K562 (cell line): ENCODE results near the gene FEN1. TPM values are rescaled to one million over a fixed set of nuclear protein-coding genes. Genes with fewer than 3 reads are reported as not detected.
A peak's percentile ranks its signal among the peaks of the same experiment; 100 is the strongest.

Experiments
- ATAC-seq: fragments of 200-7000 bp; cut with Tn5 transposase; 3 replicates; pipeline ENCODE4 v1.9.1; 2020; ENCODE audit warnings: moderate library complexity
- BruUV-seq: library from RNA; stranded (reverse); fragments of 400-500 nt; replicated peaks from 2 replicates; lab custom pipeline; 2021; lab: Mats Ljungman, UMichigan
- CTCF ChIA-PET: fragments of 300-600 bp; formaldehyde crosslinking; extraction: SDS; loops from one replicate; lab custom pipeline; 2021; ENCODE audit warnings: low intra/inter-chr PET ratio; lab: Yijun Ruan, JAX
- POLR2A ChIA-PET: fragments of 300-600, 350-650 bp; sonication (Branson Sonifier 250); formaldehyde crosslinking; extraction: SDS; loops from one replicate; lab custom pipeline; 2021; ENCODE audit warnings: antibody characterized with exemption, inconsistent platforms; lab: Yijun Ruan, JAX
- DNase-seq, 4 experiments: peaks; one replicate each; pipeline versions ENCODE4 v3.0.0 to v3.0.0-alpha.2; 2011 to 2018; ENCODE audit warnings: low spot score in 3 of 4, mixed read lengths in 3 of 4; ENCODE audit errors: extremely low read depth in 1 of 4
- FAIRE-seq: peaks from 2 replicates; lab custom pipeline; 2011; peaks lifted over from hg19 to GRCh38; lab: Jason Lieb, UNC
- H2AFZ ChIP-seq: 2 replicates; pipeline ENCODE4 v1.6.0; 2011; ENCODE audit warnings: low read depth, low read length, control low read depth, inconsistent platforms
- H3K27ac ChIP-seq: fragments of 200-600 bp; 3 replicates; pipeline ENCODE4 v1.8.0; 2011; ENCODE audit warnings: low read depth, mild to moderate bottlenecking, control low read depth, inconsistent platforms, low read length, moderate library complexity, mixed read lengths; ENCODE audit errors: extremely low read depth
- H3K27me3 ChIP-seq, 2 experiments: fragments of 300-600 bp in 1 of 2; 2 replicates in 1 of 2; 3 replicates in 1 of 2; pipeline versions ENCODE4 v1.6.0 to v1.8.0; 2011; ENCODE audit warnings: inconsistent platforms in 2 of 2, low read length in 2 of 2, mild to moderate bottlenecking in 1 of 2, mixed read lengths in 1 of 2, moderate library complexity in 1 of 2; ENCODE audit not compliant: control insufficient read depth in 2 of 2, insufficient read depth in 2 of 2
- H3K36me3 ChIP-seq: fragments of 300-600 bp; 3 replicates; pipeline ENCODE4 v1.8.0; 2011; ENCODE audit warnings: mild to moderate bottlenecking, low read length, inconsistent platforms; ENCODE audit not compliant: control insufficient read depth, insufficient read depth
- H3K4me1 ChIP-seq, 2 experiments: fragments of 200-600 bp in 1 of 2; replicated peaks in 1 of 2; 2 replicates in 1 of 2; 3 replicates in 1 of 2; pipeline versions ENCODE4 v1.5.1 to v1.8.0; 2011; ENCODE audit warnings: inconsistent platforms in 2 of 2, low read length in 2 of 2, mild to moderate bottlenecking in 1 of 2, mixed read lengths in 1 of 2, moderate library complexity in 1 of 2; ENCODE audit not compliant: control insufficient read depth in 2 of 2, insufficient read depth in 2 of 2
- H3K4me2 ChIP-seq: 2 replicates; pipeline ENCODE4 v1.6.1; 2011; ENCODE audit warnings: low read length, control low read depth, inconsistent platforms, mixed read lengths; ENCODE audit not compliant: insufficient read depth
- H3K4me3 ChIP-seq: fragments of 200-600 bp; sonication (generic), shearing (Covaris generic); 2 replicates; pipeline ENCODE4 v1.5.1; 2016; ENCODE audit warnings: control low read depth, inconsistent platforms
- H3K79me2 ChIP-seq: fragments of 200-600 bp; 3 replicates; pipeline ENCODE4 v1.8.0; 2011; ENCODE audit warnings: low read length, inconsistent platforms; ENCODE audit not compliant: control insufficient read depth, insufficient read depth
- H3K9ac ChIP-seq, 2 experiments: 2 replicates each; pipeline versions ENCODE4 v1.6.0 to v1.6.1; 2011; ENCODE audit warnings: low read depth in 2 of 2, low read length in 2 of 2, control low read depth in 1 of 2, inconsistent platforms in 1 of 2, mild to moderate bottlenecking in 1 of 2, mixed read lengths in 1 of 2; ENCODE audit not compliant: insufficient read depth in 1 of 2
- H3K9me1 ChIP-seq: one replicate; pipeline ENCODE4 v1.6.0; 2011; ENCODE audit warnings: inconsistent platforms, mild to moderate bottlenecking, low read length, moderate library complexity; ENCODE audit not compliant: control insufficient read depth, insufficient read depth
- H3K9me3 ChIP-seq: replicated peaks from 2 replicates; pipeline ENCODE4 v1.5.1; 2011; ENCODE audit warnings: low read depth, low read length, inconsistent platforms; ENCODE audit not compliant: control insufficient read depth, insufficient read depth
- H4K20me1 ChIP-seq: replicated peaks from 2 replicates; pipeline ENCODE4 v1.6.1; 2011; ENCODE audit warnings: low read length, inconsistent platforms, mixed read lengths; ENCODE audit not compliant: control insufficient read depth, insufficient read depth
- ESRRA ChIP-seq: fragments of 450-650 bp; IDR thresholded peaks from 2 replicates; pipeline ENCODE4 v1.6.1; 2014; ENCODE audit warnings: low read depth, mild to moderate bottlenecking, moderate library complexity, borderline replicate concordance
- FOXK2 ChIP-seq, 2 experiments: fragments of 450-650 bp; IDR thresholded peaks in 1 of 2; conservative IDR thresholded peaks in 1 of 2; 2 replicates each; pipeline ENCODE4 v1.6.1; 2016; ENCODE audit warnings: low read depth in 2 of 2, mild to moderate bottlenecking in 1 of 2
- JUN ChIP-seq, 2 experiments: sonication (generic) in 1 of 2; formaldehyde crosslinking in 1 of 2; IDR thresholded peaks; 2 replicates each; pipeline versions ENCODE4 v1.6.1 to v1.8.0; 2012 to 2022; ENCODE audit warnings: borderline replicate concordance in 2 of 2, mild to moderate bottlenecking in 2 of 2, improper control_type of control experiment in 1 of 2, low read depth in 1 of 2, low read length in 1 of 2, missing genetic modification reagents in 1 of 2
- NFIX ChIP-seq: fragments of 250-450 bp; sonication (Bioruptor Pico); IDR thresholded peaks from 2 replicates; pipeline ENCODE4 v1.4.0; 2020; ENCODE audit warnings: low read depth, mild to moderate bottlenecking, moderate library complexity
- SMARCA5 ChIP-seq: fragments of 450-650 bp; IDR thresholded peaks from 2 replicates; pipeline ENCODE4 v1.6.1; 2016
- ZNF121 ChIP-seq: sonication (generic); formaldehyde crosslinking; conservative IDR thresholded peaks from 2 replicates; pipeline ENCODE4 v1.8.0; 2022; ENCODE audit warnings: missing genetic modification reagents
- whole genome bisulfite sequencing: fragments of 100-300 bp; shearing (Covaris generic); methylation state at CpG from one replicate; pipeline ENCODE4 v1.1.6; 2016; ENCODE audit warnings: low coverage, mixed read lengths; ENCODE audit not compliant: insufficient coverage; ENCODE audit errors: missing lambda C conversion rate; 5-methylcytosine and 5-hydroxymethylcytosine counted together
- in situ Hi-C: fragments of 300-500 bp; cut with MboI; formaldehyde crosslinking; loops from 4 replicates; pipeline ENCODE4 v1.15.0; 2018; ENCODE audit warnings: inconsistent platforms, mixed read lengths
- intact Hi-C: fragments of 100-400 bp; cut with micrococcal nuclease; formaldehyde crosslinking; loops from 2 replicates; pipeline ENCODE4 v1.14.2; 2022
- polyA plus RNA-seq, 8 experiments: library from polyadenylated mRNA; depleted of rRNA in 4 of 8; stranded (reverse) in 5 of 8; unstranded in 3 of 8; fragments of >200 nt; fragmentation: Nextera tagmentation in 2 of 8; fragmentation: Illumina TruSeq in 1 of 8; extraction: Ambion mirVana in 2 of 8; extraction: Trizol in 1 of 8; gene quantifications; 2 replicates each; pipeline versions ENCODE4 v1.2.1 to v1.2.3, GENCODE V29; 2011 to 2014; ENCODE audit warnings: inconsistent platforms in 1 of 8, missing spikeins in 1 of 8
- total RNA-seq, 7 experiments: library from RNA; depleted of rRNA in 6 of 7; stranded (reverse); fragments of >200 nt in 6 of 7; fragmentation: Illumina TruSeq in 2 of 7; extraction: Trizol in 2 of 7; gene quantifications; 2 replicates each; pipeline versions ENCODE4 v1.2.1 to v1.2.3, GENCODE V29; 2011 to 2021; ENCODE audit warnings: low replicate concordance in 1 of 7
- TF ChIP-seq, protein P1 (sequence below): fragments of 450-650 bp; IDR thresholded peaks from 2 replicates; pipeline ENCODE4 v1.7.1; 2018; ENCODE audit warnings: mild to moderate bottlenecking, low read depth; ENCODE audit not compliant: partially characterized antibody
- TF ChIP-seq, protein P2 (sequence below), 3 experiments: IDR thresholded peaks in 2 of 3; conservative IDR thresholded peaks in 1 of 3; 2 replicates each; pipeline ENCODE4 v1.5.1; 2011 to 2012; ENCODE audit warnings: low read length in 3 of 3, mild to moderate bottlenecking in 3 of 3, control low read depth in 2 of 3, improper control_type of control experiment in 1 of 3, inconsistent platforms in 1 of 3, low read depth in 1 of 3, mixed read lengths in 1 of 3, moderate library complexity in 1 of 3; ENCODE audit not compliant: insufficient read depth in 2 of 3
- TF ChIP-seq, protein P3 (sequence below), 2 experiments: fragments of 450-650 bp in 1 of 2; sonication (generic) in 1 of 2; formaldehyde crosslinking; conservative IDR thresholded peaks; 2 replicates each; pipeline versions ENCODE4 v1.4.0 to v1.8.1; 2020 to 2022; ENCODE audit warnings: mild to moderate bottlenecking in 1 of 2, missing genetic modification reagents in 1 of 2

Gene FEN1
- total and polyA plus RNA-seq, 9 of the 15 experiments (the other 6 are each of a cell fraction or from before 2014, with no cell fraction given), result 58.1 to 156 (median 137) TPM

DNA sequence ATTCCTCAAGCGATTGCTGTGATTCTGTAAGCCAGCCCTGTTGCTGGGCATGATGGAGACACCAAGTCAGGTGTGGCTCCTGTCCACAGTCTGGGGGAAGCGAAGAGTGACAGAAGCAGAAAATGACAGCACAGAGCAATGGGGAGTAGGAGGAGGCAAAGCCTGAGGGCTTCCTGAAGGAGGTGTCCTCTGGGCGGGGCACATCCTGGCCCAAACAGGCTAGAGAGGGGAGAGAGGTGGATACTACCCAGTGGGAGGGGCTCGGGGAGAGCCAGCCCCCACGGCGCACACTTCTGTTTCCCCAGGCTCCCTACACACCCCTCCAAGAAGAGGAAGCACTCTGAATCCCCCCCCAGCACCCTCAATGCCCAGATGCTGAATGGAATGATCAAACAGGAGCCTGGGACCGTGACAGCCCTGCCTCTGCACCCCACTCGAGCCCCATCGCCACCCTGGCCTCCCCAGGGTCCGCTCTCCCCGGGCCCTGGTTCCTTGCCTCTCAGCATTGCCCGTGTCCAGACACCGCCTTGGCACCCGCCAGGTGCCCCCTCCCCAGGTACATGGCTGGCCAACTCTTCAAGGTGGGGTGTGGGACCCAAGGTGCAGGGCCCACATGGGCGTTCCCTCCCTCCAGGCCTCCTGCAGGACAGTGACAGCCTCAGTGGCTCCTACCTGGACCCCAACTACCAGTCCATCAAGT lies 21.4 kb upstream of the FEN1 start:
- H2AFZ ChIP-seq, result no peak overlapping the region
- ATAC-seq, result peak; percentile 44; the same call in 2 of the 3 replicates
- H3K4me3 ChIP-seq, result no peak overlapping the region
- H3K27me3 ChIP-seq, result no peaks in the 10 kb centered on the region
- CTCF ChIA-PET, result no interaction called here
- peak in 2 of 4 experiments; percentile 50 to 59 for DNase-seq
- H3K9me1 ChIP-seq, result no peaks in the 10 kb centered on the region
- FAIRE-seq, result no peak
- in situ Hi-C loops, result no loop called here
- H4K20me1 ChIP-seq, result no peaks in the 10 kb centered on the region
- WGBS, result 71% methylated on average over 11 of the region's 15 CpGs
- H3K4me1 ChIP-seq, result peaks cover 0 to 67% of the 10 kb centered on the region in 2 experiments; a peak in 2 of 5 replicates
- H3K79me2 ChIP-seq, result no peaks in the 10 kb centered on the region
- peaks cover 4% of the 10 kb centered on the region; the same call in 1 of the 3 replicates for H3K36me3 ChIP-seq
- H3K9me3 ChIP-seq, result no peaks in the 10 kb centered on the region
- H3K9ac ChIP-seq, result no peak overlapping the region
- intact Hi-C loops, result no loop called here
- no peak overlapping the region for H3K4me2 ChIP-seq
- POLR2A ChIA-PET, result interaction anchor here (0.9 kb wide), 1 partner anchor 13 kb away, joined by 4 read pairs; no protein-coding TSS in a partner anchor
- no TSS peak for BruUV-seq
- H3K27ac ChIP-seq, result no peak overlapping the region
- TF ChIP-seq NFIX (CRISPR knock-in tag) (no peak), ESRRA (no peak), ZNF121 (0 out of 2 replicates have a peak, but pooled peaks have one; percentile 2), SMARCA5 (0 out of 2 replicates have a peak, but pooled peaks have one; percentile 49), JUN (IDR thresholded peaks at IDR 0.05; ENCODE audit: borderline replicate concordance, low read depth, low read length) (no peak), JUN (CRISPR knock-in tag; IDR thresholded peaks at IDR 0.05; ENCODE audit: borderline replicate concordance) (no peak), FOXK2 (conservative IDR thresholded peaks at IDR 0.05 in 1 of 2, IDR thresholded peaks at IDR 0.05 in 1 of 2; ENCODE audit: low read depth in 2 of 2) (no peak)
- TF ChIP-seq, protein P1, sequence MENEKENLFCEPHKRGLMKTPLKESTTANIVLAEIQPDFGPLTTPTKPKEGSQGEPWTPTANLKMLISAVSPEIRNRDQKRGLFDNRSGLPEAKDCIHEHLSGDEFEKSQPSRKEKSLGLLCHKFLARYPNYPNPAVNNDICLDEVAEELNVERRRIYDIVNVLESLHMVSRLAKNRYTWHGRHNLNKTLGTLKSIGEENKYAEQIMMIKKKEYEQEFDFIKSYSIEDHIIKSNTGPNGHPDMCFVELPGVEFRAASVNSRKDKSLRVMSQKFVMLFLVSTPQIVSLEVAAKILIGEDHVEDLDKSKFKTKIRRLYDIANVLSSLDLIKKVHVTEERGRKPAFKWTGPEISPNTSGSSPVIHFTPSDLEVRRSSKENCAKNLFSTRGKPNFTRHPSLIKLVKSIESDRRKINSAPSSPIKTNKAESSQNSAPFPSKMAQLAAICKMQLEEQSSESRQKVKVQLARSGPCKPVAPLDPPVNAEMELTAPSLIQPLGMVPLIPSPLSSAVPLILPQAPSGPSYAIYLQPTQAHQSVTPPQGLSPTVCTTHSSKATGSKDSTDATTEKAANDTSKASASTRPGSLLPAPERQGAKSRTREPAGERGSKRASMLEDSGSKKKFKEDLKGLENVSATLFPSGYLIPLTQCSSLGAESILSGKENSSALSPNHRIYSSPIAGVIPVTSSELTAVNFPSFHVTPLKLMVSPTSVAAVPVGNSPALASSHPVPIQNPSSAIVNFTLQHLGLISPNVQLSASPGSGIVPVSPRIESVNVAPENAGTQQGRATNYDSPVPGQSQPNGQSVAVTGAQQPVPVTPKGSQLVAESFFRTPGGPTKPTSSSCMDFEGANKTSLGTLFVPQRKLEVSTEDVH, result no peak
- TF ChIP-seq, protein P2, sequence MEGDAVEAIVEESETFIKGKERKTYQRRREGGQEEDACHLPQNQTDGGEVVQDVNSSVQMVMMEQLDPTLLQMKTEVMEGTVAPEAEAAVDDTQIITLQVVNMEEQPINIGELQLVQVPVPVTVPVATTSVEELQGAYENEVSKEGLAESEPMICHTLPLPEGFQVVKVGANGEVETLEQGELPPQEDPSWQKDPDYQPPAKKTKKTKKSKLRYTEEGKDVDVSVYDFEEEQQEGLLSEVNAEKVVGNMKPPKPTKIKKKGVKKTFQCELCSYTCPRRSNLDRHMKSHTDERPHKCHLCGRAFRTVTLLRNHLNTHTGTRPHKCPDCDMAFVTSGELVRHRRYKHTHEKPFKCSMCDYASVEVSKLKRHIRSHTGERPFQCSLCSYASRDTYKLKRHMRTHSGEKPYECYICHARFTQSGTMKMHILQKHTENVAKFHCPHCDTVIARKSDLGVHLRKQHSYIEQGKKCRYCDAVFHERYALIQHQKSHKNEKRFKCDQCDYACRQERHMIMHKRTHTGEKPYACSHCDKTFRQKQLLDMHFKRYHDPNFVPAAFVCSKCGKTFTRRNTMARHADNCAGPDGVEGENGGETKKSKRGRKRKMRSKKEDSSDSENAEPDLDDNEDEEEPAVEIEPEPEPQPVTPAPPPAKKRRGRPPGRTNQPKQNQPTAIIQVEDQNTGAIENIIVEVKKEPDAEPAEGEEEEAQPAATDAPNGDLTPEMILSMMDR (IDR thresholded peaks at IDR 0.05 in 2 of 3, conservative IDR thresholded peaks at IDR 0.05 in 1 of 3; ENCODE audit: insufficient read depth in 2 of 3, low read depth in 1 of 3, low read length in 3 of 3), result no peak
- TF ChIP-seq, protein P3, sequence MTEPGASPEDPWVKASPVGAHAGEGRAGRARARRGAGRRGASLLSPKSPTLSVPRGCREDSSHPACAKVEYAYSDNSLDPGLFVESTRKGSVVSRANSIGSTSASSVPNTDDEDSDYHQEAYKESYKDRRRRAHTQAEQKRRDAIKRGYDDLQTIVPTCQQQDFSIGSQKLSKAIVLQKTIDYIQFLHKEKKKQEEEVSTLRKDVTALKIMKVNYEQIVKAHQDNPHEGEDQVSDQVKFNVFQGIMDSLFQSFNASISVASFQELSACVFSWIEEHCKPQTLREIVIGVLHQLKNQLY (CRISPR knock-in tag; conservative IDR thresholded peaks at IDR 0.05), result no peak
